SKM-1 (cell line): ENCODE results near the gene CTAG1A.
"Not testable (repeated sequence)": the region's sequence is repeated elsewhere in the genome, so short reads cannot be mapped to it uniquely, and the experiment has no call there.

Experiments
- DNase-seq: peaks from one replicate; lab custom pipeline; 2025; ENCODE audit not compliant: unreplicated experiment; lab: John Stamatoyannopoulos, UW

The CTAG1A gene

DNA sequence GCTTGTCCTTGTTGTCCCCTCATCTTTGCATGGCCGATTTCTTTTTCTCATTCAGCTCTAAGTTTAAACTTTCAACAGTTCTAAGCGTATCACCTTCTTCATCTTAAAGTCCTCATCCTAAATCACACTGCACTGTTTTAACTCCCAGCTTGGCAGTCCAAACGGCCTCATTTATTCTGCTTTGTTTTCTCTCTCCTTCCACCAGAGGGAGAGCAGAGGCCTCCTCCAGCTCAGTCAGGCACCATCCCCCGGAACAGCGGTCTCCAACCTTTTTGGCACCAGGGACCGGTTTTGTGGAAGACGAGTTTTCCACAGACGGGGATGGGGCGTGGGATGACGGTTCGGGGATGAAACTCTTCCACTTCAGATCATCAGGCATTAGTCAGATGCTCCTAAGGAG is 14.6 kb upstream of the CTAG1A start:
- DNase-seq = not testable (repeated sequence)

DNA sequence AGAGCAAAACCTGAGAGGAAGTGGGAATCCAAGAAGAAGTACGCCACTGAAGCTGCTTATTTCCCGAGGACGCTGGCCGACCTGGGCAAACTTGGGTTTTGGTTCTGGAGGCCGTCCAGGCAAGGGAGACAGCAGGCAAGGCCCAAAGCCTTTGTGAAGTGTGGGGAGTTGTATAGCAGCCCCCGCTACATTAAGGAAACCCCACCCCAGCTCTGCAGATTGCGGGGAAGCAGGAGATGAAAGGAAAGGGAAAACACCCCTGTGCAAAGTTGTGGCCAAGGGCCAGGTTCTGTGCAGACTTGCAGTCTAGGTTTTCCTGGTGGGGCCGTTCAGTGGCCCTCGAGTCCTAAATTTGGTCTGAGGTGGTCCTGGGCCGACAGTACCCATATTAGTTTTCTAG is 11.9 kb upstream of the CTAG1A start:
- not testable (repeated sequence) for DNase-seq

DNA sequence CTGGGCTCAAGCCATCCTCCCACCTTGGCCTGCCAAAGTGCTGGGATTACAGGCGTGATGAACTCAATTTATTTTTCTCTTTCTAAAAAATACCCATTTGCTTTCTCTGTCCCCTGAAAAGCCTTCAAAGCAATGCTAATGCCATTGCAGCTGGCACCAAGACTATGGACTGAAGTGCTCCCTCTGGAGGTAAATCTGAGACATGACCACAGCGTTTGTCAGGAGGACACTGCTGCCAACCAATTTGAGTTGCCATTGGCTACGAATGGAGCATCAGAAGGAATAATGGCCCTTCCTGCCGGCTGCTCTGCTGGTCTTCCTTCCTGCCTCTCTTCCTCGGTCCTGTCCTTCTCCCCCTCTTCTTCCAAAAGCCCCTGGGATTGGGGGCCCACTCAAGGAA is 9.9 kb upstream of the CTAG1A start:
- not testable (repeated sequence) for DNase-seq

DNA sequence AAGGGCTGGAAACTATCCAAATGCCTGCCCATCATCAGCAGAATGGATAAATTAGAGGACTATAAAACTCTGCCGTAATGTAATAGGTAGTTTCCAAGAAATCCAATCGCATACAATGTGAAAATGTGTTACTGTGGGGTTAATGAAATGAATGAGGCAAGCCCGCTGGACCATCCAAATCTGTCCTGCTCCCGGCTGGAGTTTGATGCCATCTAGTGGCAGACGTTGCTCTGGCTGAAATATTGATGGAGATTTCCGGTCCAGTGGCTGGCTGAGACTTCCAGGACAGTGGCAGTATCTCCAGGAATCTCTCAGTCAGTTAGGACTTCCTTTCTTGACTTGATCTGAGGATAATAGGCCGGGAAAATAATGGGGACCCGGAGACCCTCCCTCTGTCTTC is 1.9 kb upstream of the CTAG1A start:
- not testable (repeated sequence) for DNase-seq

DNA sequence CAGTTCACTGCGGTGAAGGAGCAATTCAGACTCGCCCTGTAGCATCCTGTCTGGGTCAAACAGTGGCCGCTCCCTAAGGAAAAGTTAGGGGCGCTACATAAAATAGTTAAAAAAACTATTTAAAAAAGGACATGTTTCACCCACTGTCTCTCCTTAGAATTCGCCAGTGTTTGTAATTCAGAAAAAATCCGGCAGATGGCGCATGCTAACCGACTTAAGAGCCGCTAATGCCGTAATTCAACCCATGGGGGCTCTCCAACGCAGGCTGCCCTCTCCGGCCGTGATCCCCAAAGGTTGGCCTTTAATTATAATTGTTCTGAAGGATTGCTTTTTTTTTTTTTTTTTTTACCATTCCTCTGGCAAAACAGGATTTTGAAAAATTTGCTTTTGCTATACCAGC is 5.5 kb downstream of the CTAG1A start:
- not testable (repeated sequence) for DNase-seq

DNA sequence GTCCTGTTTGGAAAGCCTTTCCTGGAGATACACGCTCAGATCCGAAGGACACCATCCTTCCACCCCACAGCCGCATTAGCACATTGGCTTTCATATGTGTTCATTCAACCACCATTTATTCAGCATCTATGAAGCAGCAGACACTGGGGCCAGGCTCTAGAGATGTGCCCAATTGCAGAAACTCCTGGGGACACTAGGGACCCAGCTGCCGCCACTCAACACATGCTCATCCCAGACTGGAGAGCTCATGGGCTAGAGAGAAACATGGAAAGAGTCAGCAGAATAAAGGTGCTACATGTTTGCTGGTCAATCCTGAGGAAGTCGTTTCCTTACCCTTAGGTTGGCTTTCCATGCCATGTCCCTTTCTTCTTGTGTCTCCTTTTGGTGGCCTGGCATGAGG is 7.6 kb downstream of the CTAG1A start:
- DNase-seq = no peak

DNA sequence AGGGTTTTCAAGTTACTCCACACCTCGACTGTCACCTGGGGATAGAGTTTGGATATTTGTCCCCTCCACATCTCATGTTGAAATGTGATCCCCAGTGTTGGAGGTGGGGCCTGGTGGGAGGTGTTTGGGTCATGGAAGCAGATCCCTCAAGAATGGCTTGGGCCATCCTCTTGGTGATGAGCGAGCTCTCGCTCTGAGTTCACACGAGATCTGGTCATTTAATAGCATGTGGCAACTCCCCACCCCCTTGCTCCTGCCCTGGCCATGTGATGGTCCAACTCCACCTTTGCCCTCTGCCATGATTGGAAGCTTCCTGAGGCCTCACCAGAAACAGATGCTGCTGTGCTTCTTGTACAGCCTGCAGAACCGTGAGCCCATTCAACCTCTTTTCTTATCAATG is 8.3 kb downstream of the CTAG1A start:
- no peak for DNase-seq

DNA sequence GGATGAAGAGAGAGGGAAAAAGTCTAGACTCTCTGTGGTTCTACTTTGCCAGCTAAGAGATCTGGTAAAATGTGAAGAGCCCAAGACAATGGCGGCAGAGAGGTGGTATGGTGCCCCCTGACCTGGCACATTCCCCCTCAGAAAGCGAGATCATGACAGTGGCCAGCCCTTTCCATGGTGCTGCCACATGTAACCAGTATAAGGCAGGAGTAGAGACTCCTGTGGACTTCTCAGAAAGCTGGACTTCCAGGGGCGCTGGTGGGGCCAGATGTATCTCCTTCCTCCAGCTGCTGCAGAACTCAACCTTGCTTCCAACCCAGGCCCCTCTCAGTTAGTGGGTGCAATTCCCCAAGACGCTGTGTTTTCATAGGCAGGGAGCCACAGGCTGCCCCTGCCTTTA is 9.6 kb downstream of the CTAG1A start:
- DNase-seq = no peak

DNA sequence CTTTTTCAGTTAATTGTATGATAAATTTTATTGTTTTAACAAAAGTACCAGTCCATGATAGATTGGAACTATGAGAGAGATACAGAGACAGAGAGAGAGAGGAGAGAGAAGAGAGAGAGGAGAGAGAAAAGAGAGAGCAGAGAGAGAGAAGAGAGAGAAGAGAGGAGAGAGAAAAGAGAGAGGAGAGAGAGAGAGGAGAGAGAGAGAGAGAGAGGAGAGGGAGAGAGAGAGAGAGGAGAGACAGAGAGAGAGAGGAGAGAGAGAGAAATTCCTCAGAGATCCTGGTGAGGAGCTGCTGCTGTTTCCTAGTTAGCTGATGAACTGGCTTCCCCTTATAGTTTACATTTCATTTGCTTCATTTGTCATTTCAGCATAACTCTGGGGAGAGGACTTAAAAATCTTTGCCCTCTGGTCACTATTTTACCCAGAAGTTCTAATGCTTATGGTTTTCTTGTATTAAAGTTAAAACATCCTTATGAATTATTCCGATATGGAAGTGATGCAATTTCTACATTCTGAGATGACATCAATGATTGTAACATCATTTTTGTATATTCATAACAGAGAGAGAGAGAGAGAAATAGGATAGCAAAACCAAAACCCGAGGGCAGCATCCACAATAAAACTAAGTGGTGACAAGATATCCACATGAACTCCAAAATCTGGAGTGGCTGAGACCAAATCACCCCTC is 10.8 kb downstream of the CTAG1A start:
- no peak for DNase-seq

DNA sequence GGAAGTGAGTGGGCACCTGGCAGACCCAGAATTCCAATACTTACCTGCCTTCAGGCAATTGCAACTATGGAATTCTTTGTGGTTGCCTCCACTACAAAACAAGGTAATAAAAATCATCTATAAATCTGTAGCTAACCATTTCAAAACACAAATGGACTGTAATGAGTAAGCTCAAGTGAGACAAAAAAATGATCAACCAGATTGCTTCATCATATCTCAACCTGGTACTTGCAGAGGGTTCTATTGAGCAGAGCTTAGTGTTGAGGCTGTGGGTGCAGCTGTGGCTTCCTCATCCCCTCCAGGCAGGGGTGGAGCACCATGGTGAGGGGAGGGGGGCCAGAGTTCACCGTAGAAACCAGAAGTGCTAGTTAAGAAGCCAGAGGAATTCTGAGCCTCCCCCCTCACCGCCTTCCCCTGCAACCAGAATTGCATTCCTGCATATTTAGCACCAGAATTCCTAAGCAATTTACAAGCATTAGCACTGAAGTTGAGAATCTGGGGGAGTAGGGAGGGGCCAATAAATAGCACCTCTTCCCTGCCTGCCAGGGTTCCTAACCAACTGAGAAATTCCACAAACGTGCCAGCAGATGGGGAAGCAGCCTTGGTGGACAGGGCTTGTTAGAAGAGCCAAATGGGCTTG is 11.5 kb downstream of the CTAG1A start:
- DNase-seq = no peak

DNA sequence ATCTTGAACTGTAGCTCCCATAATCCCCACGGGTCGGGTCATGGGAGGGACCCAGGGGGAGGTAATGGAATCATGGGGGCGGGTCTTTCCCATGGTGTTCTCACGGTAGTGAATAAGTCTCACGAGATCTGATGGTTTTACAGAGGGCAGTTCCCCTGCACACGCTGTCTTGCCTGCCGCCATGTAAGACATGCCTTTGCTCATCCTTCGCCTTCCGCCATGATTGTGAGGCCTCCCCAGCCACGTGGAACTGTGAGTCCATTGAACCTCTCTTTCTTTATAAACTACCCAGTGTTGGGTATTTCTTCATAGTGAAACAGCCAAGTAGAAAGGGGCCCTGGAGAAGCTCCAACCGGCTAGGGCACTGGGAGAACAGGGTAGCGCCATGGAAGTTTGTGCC is 12.3 kb downstream of the CTAG1A start:
- no peak for DNase-seq

DNA sequence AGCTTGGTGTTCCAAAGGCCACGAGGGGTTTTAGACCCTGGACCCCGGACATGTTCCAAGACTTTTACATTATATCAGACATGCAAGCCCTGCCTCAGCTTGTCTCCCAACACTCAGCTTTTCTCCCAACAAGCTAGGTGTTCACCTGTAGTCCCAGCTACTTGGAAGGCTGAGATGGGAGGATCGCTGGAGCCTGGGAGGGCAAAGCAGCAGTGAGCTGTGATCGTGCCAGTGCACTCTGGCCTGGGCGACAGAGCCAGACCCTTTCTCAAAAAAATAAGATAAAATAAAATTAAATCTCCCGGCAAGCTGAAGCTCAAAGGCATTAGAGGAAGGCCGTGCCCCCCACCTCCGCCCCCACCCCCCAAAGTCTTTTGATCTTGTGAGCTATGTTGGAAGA is 13.7 kb downstream of the CTAG1A start:
- DNase-seq = no peak

DNA sequence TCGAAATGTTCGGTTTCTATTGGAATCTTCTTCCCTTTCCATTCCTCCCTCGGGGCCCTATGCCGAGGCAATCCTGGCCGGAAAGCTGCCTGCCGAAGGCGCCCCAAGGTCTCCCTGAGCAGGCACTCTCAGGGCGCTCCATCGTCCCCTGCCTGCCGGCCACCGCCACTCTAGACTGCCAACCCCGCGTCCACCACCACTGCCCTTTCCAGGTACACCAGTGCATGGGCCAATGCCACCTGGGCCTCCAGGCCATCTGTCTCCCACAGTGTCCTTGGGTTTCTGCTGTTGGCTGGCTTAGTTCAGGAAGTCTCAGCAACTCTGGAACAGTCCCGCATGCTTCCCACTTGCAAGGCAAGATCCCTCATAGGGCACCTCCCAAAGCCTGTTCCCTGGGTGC is 14.6 kb downstream of the CTAG1A start:
- no peak for DNase-seq

DNA sequence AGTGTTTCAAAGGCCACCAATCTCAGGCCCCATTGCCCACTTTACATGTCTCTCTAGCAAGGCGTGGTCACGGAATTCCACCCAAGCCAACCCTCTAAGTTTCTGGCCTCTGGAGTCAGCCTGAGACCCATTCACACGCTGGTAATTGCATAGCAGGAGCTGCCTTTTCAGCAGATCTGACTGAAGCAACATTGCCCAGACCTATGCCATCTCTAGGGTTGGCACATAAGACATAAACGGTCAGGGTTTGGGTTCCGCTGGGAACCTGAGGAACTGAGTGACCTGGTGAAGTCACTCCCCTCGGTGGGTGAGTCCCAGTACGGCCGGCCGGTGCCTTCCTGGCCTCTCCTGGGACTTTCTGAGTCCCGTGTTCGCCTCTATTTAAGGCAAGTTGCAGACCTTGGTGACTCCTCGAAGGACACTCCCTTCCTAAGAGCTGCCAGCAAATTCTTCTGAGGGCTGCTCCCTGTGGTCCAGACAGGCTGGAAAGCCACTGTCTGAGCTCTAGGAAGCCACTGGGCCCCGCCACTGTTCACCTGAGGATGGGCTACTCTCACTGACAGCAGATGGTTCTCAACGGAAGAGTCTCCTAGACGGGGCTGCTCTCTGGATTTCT is 15.9 kb downstream of the CTAG1A start:
- DNase-seq = no peak

DNA sequence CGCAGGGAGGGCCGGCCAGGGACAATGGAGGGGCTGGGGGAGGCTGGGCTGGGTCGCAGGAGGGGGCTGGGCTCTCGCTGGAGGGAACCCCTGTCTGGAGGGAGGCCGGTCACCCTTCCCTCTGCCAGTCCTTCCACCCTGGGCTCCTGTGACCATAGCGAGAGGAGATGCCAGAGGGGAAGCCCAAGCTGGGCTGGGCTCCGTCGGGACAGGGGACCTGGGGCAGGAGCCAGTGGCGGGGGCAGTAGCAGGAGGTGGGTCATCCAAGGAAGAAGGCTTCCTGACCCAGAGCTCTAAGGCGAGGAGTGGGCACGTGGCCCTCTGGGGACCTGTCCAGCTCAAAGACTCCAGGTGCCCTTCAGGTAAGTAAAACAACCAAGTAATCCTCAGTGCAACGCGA is 17.3 kb downstream of the CTAG1A start:
- DNase-seq = no peak

DNA sequence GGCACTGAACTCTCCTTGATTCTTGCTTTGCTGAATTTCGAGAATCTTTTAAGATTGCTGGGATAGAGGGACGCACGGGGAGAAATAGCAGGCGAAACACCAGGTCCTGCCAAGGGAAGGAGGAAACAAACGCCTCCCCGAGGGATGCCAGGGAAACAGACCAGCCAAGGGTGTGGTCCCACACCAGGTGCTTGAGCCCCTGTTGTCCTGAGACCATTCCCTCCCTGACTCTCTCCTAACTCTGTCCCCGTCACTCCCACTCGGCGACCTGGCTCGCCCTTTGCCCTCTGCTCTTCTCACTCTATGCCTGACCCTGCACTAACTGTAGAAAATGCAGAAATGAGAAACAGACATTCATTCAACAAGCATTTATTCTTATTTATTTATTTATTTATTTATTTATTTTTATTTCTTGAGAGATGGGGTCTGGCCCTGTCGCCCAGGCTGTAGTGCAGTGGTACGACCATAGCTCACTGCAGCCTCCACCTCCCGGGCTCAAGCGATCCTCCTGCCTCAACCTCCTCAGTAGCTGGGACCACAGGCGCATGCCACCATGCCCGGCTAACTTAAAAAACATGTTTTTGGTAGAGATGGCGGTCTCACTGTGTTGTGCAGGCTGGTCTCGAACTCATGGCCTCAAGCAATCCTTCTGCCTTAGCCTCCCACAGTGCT is 18.0 kb downstream of the CTAG1A start:
- DNase-seq = no peak

DNA sequence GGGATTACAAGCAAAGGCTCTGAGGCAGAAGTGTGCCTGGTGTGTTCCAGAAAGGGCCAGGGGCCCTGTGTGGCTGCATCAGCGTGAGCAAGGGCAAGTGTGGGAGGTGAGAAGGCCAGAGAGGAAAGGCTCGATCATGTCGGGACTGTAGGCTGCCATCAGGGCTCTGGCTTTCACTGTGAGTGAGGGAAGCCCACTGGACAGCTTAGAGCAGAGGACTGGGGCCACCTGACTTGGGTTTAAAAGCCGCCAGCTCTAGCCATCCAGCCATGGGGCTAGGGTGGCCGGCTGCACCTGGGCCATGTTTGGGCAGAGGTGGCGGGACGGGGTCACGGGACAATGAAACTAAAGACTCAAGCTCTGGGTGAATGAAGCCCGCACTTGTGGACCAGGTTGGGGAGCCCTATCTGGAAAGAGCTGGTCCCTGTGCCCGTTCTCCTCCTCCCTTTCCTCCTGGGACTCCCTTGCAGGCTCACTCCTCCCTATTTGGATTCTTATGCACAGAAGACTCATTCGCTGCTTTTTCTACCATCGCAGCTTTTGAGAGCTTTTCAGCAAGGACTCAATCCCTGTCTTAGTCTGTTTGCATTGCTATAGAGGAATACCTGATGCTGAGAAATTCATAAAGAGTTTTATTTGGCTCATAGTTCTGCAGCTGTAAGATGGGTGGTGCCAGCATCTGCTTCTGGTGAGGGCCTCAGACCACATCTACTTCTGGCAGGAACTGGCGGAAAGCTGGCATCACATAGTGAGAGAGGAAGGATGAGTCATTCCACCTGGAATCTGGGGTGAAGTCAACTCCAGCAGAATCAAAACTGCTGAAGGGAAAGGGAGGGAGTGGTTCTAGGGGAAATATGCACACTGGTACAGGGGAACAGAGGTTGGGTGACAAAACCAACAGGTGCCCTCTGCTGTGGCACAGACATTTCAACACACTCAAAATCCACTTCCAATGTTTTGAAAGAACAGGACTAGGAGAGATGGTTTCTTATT is 18.8 kb downstream of the CTAG1A start:
- no peak for DNase-seq

DNA sequence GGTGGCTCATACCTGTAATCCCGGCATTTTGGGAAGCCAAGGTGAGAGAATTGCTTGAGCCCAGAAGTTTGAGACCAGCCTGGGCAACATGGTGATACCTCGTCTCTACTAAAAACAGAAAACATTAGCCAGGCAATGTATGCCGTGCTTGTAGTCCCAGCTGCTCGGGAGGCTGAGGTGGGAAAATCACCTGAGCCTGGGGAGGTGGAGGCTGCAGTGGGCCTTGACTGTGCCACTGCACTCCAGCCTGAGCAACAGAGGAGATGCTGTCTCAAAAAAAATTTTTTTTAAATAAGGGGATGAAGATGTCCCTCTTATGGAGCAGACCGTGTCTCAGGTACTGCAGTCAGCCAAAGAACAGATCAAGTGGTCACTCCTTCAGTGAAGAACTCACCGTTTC is 20.6 kb downstream of the CTAG1A start:
- no peak for DNase-seq

DNA sequence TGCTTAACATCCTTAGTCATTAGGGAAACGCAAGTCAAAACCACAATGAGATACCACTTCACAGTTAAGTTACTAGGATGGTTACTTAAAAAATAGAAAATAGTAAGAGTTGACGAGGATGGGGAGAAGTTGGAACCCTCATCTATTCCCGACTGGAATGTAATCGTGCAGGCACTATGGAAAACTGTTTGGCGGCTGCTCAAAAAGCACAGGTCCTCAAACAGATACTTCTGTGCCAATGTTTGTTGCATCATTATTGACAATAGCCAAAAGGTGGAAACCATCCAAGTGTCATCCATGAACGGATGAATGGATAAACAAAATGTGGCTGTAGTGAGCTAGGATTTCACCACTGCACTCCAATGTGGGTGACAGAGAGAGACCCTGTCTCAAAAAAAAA is 22.4 kb downstream of the CTAG1A start:
- no peak for DNase-seq

DNA sequence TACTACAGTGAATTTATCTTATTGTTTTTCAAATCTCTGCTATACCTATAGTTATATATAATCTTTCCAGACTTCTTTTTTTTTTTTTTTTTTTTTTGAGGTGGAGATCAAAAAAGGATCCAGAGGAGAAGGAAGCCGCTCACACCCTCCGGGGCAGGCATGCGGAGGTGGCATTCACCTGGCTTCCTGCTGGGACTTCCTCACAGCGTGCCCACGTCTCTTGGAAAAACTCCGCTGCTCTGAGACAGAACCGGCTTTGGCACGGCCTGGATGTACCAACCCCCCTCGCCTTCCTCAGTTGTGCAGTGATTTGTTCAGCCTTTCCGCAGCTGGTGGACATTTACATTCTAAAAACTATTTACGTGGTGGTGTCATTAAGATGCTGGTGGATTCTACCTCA is 23.0 kb downstream of the CTAG1A start:
- not testable (repeated sequence) for DNase-seq

DNA sequence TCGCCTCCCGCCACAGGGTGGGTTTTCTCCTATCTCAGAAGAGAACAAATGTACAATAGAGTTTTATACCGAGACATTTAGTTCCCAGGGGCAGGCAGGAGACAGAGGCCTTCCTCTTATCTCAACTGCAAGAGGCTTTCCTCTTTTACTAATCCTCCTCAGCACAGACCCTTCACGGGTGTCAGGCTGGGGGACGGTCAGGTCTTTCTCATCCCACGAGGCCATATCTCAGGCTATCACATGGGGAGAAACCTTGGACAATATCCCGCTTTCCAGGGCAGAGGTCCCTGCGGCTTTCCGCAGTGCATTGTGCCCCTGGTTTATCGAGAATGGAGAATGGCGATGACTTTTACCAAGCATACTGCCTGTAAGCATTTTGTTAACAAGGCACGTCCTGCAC is 23.9 kb downstream of the CTAG1A start:
- DNase-seq = not testable (repeated sequence)
